ENCODE measurements around the gene ETV3L. TPM values are rescaled to one million over a fixed set of nuclear protein-coding genes. Genes with fewer than 3 reads are reported as not detected.
A peak's percentile ranks its signal among the peaks of the same experiment; 100 is the strongest.

ETV3L gene
- total RNA-seq (not detected), polyA plus RNA-seq (not detected)

GRCh38 chr1:157099633-157100009 is at the start of gene ETV3L:
Gene ETV3L, minus strand, starts transcription at chr1:157099808. Its CDS starts 285 bp downstream, at chr1:157099523.
- Histone ChIP-seq H3K27me3 (ENCODE audit: control insufficient read depth, insufficient read depth, low read length) (no peaks in the 10 kb centered on the region), H3K4me3 (ENCODE audit: low read depth, low read length) (no peak within 1 kb of the TSS), H3K36me3 (ENCODE audit: control insufficient read depth, insufficient read depth, low read length) (no peaks in the 10 kb centered on the region), H3K27ac (ENCODE audit: insufficient read depth, low read length, poor library complexity, severe bottlenecking) (no peak within 1 kb of the TSS), H3K9me3 (ENCODE audit: control insufficient read depth in 2 of 2, low read length in 2 of 2) (no peaks in the 10 kb centered on the region), H3K4me1 (ENCODE audit: control insufficient read depth, insufficient read depth, low read length, poor library complexity, severe bottlenecking) (no peaks in the 10 kb centered on the region)
- Mint-ChIP-seq H3K36me3 (no peaks in the 10 kb centered on the region), H3K4me1 (no peaks in the 10 kb centered on the region), H3K9me3 (no peaks in the 10 kb centered on the region), H3K4me3 (no peak within 1 kb of the TSS), H3K27ac (no peak within 1 kb of the TSS), H3K27me3 (peaks cover 5% of the 10 kb centered on the region)
- ATAC-seq (ENCODE audit: low read depth in 2 of 2), result no peak
- DNase-seq, result no peak

DNA sequence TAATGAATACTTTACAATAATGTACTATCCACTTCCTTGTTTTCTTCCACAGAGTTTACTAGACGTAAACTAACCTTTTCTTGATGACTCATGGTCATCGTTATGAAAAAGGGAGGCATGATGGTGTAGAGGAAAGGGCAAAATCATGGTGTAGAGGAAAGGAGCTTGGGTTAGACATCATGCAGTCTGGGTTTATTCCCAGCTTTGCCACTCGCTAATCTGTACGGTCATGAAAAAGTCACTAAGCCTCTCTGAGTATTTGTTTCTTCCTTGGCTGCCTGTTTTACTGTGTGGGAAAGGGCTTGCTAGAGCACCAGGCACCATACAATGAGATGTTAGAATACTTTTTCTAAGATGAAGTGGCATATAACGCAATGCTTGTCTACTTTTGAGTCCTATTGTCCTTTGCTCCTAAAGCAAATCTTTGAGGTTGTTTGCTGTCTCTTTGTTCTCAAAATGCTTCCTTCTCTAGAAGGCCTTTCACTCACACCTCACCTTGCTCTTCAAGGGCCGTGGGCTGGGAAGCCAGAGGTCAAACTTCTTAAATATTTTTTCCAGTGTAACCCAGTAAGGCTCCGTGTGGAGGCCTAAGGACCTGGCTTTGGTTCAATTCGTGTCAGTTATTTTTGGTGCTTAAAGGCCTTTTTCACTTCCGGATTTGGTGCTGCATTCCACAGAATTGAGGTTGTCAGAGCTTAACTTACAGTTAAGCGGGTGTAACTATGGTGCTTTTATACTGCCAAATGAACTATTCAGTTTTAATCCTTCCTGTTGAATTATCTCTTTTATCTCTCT is 48.5 kb upstream of the ETV3L start:
- Histone ChIP-seq H3K4me1 (ENCODE audit: control insufficient read depth, insufficient read depth, low read length, poor library complexity, severe bottlenecking) (no peaks in the 10 kb centered on the region), H3K4me3 (ENCODE audit: low read depth, low read length) (no peak overlapping the region), H3K27me3 (ENCODE audit: control insufficient read depth, insufficient read depth, low read length) (peaks cover 13% of the 10 kb centered on the region), H3K9me3 (ENCODE audit: control insufficient read depth in 2 of 2, low read length in 2 of 2) (no peaks in the 10 kb centered on the region), H3K36me3 (ENCODE audit: control insufficient read depth, insufficient read depth, low read length) (no peaks in the 10 kb centered on the region), H3K27ac (ENCODE audit: insufficient read depth, low read length, poor library complexity, severe bottlenecking) (no peak overlapping the region)
- ATAC-seq (ENCODE audit: low read depth in 2 of 2) (no peak), DNase-seq (no peak)
- H3K9me3 Mint-ChIP-seq, result no peaks in the 10 kb centered on the region
- H3K4me1 Mint-ChIP-seq, result peaks cover 0 to 7% (median 6%) of the 10 kb centered on the region in 4 donors
- H3K36me3 Mint-ChIP-seq, result no peaks in the 10 kb centered on the region
- H3K27me3 Mint-ChIP-seq, result peaks cover 31% of the 10 kb centered on the region
- H3K4me3 Mint-ChIP-seq, result peak overlapping the region in 1 of 4 donors; percentile 34
- H3K27ac Mint-ChIP-seq, result peak overlapping the region in 1 of 3 donors; percentile 26

GRCh38 chr1:157147037-157147436 is 47.4 kb upstream of the ETV3L start:
- Mint-ChIP-seq H3K4me3 (no peak overlapping the region), H3K36me3 (no peaks in the 10 kb centered on the region), H3K27ac (no peak overlapping the region), H3K27me3 (peaks cover 31% of the 10 kb centered on the region), H3K4me1 (peaks cover 0 to 7% (median 6%) of the 10 kb centered on the region in 4 donors), H3K9me3 (no peaks in the 10 kb centered on the region)
- H3K27me3 ChIP-seq (ENCODE audit: control insufficient read depth, insufficient read depth, low read length), result peaks cover 13% of the 10 kb centered on the region
- ATAC-seq (ENCODE audit: low read depth in 2 of 2) (no peak), DNase-seq (no peak)
- no peaks in the 10 kb centered on the region for H3K36me3 ChIP-seq (ENCODE audit: control insufficient read depth, insufficient read depth, low read length)
- H3K27ac ChIP-seq (ENCODE audit: insufficient read depth, low read length, poor library complexity, severe bottlenecking), result no peak overlapping the region
- no peaks in the 10 kb centered on the region for H3K4me1 ChIP-seq (ENCODE audit: control insufficient read depth, insufficient read depth, low read length, poor library complexity, severe bottlenecking)
- H3K9me3 ChIP-seq (ENCODE audit: control insufficient read depth in 2 of 2, low read length in 2 of 2), result no peaks in the 10 kb centered on the region
- H3K4me3 ChIP-seq (ENCODE audit: low read depth, low read length), result no peak overlapping the region

DNA sequence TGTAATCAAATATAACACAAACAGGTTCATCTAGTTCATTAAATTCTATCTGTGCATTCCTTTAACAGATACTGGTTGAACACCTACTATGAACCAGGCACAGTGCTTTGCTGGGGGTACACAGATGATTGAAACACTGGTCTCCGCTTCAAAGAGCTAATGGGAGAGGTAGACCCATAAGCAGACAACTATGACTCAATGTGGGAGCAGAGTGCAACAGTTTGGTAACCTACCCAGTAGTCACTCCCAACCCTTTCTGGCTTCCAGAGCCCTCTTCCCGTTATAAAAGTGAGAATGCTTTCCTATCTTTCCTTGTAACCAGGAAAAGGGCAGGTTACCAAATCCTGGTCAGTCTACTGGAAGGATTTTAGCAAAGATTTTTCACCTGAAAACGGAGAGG is 46.6 kb upstream of the ETV3L start:
- no peak overlapping the region for H3K27ac ChIP-seq (ENCODE audit: insufficient read depth, low read length, poor library complexity, severe bottlenecking)
- Mint-ChIP-seq H3K4me3 (no peak overlapping the region), H3K27ac (no peak overlapping the region), H3K36me3 (no peaks in the 10 kb centered on the region), H3K27me3 (peaks cover 26% of the 10 kb centered on the region), H3K9me3 (no peaks in the 10 kb centered on the region), H3K4me1 (peaks cover 0 to 7% (median 5%) of the 10 kb centered on the region in 4 donors)
- no peak for ATAC-seq (ENCODE audit: low read depth in 2 of 2)
- no peak overlapping the region for H3K4me3 ChIP-seq (ENCODE audit: low read depth, low read length)
- H3K4me1 ChIP-seq (ENCODE audit: control insufficient read depth, insufficient read depth, low read length, poor library complexity, severe bottlenecking), result no peaks in the 10 kb centered on the region
- no peaks in the 10 kb centered on the region for H3K36me3 ChIP-seq (ENCODE audit: control insufficient read depth, insufficient read depth, low read length)
- peaks cover 13% of the 10 kb centered on the region for H3K27me3 ChIP-seq (ENCODE audit: control insufficient read depth, insufficient read depth, low read length)
- no peak for DNase-seq
- no peaks in the 10 kb centered on the region for H3K9me3 ChIP-seq (ENCODE audit: control insufficient read depth in 2 of 2, low read length in 2 of 2)

DNA sequence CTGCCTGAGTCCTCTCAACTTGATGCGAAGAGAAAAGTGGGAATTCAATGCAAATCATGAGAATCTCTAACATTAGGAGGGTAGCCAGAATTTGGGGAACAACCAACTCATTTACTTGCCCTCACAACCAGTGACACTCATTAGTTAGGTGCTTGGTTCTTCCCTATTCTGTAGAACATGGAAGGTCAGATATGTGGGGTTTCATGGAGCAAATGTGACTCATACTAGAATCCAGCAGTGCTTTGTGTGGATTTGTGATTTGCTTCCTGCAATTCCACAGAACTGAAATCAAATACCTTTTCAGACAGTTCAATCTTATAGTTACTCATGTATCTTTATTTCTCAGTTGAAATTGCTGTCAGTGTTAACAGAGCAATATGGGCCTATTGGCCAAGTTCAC is 45.5 kb upstream of the ETV3L start:
- no peaks in the 10 kb centered on the region for H3K9me3 Mint-ChIP-seq
- H3K27ac Mint-ChIP-seq, result no peak overlapping the region
- Histone ChIP-seq H3K27ac (ENCODE audit: insufficient read depth, low read length, poor library complexity, severe bottlenecking) (no peak overlapping the region), H3K36me3 (ENCODE audit: control insufficient read depth, insufficient read depth, low read length) (no peaks in the 10 kb centered on the region), H3K4me1 (ENCODE audit: control insufficient read depth, insufficient read depth, low read length, poor library complexity, severe bottlenecking) (no peaks in the 10 kb centered on the region), H3K9me3 (ENCODE audit: control insufficient read depth in 2 of 2, low read length in 2 of 2) (no peaks in the 10 kb centered on the region), H3K27me3 (ENCODE audit: control insufficient read depth, insufficient read depth, low read length) (peaks cover 13% of the 10 kb centered on the region), H3K4me3 (ENCODE audit: low read depth, low read length) (no peak overlapping the region)
- peaks cover 22% of the 10 kb centered on the region for H3K27me3 Mint-ChIP-seq
- peaks cover 0 to 10% (median 3%) of the 10 kb centered on the region in 4 donors for H3K4me1 Mint-ChIP-seq
- DNase-seq (no peak), ATAC-seq (ENCODE audit: low read depth in 2 of 2) (no peak)
- no peaks in the 10 kb centered on the region for H3K36me3 Mint-ChIP-seq
- no peak overlapping the region for H3K4me3 Mint-ChIP-seq

GRCh38 chr1:157144509-157144908 is 44.9 kb upstream of the ETV3L start:
- H3K27me3 Mint-ChIP-seq, result peaks cover 22% of the 10 kb centered on the region
- no peaks in the 10 kb centered on the region for H3K9me3 Mint-ChIP-seq
- H3K27me3 ChIP-seq (ENCODE audit: control insufficient read depth, insufficient read depth, low read length), result peaks cover 13% of the 10 kb centered on the region
- ATAC-seq (ENCODE audit: low read depth in 2 of 2) (no peak), DNase-seq (no peak)
- H3K27ac Mint-ChIP-seq, result no peak overlapping the region
- no peaks in the 10 kb centered on the region for H3K36me3 Mint-ChIP-seq
- no peak overlapping the region for H3K4me3 Mint-ChIP-seq
- peaks cover 3 to 16% (median 5%) of the 10 kb centered on the region in 4 donors for H3K4me1 Mint-ChIP-seq
- H3K4me1 ChIP-seq (ENCODE audit: control insufficient read depth, insufficient read depth, low read length, poor library complexity, severe bottlenecking), result no peaks in the 10 kb centered on the region
- no peaks in the 10 kb centered on the region for H3K36me3 ChIP-seq (ENCODE audit: control insufficient read depth, insufficient read depth, low read length)
- no peaks in the 10 kb centered on the region for H3K9me3 ChIP-seq (ENCODE audit: control insufficient read depth in 2 of 2, low read length in 2 of 2)
- H3K27ac ChIP-seq (ENCODE audit: insufficient read depth, low read length, poor library complexity, severe bottlenecking), result no peak overlapping the region
- no peak overlapping the region for H3K4me3 ChIP-seq (ENCODE audit: low read depth, low read length)

DNA sequence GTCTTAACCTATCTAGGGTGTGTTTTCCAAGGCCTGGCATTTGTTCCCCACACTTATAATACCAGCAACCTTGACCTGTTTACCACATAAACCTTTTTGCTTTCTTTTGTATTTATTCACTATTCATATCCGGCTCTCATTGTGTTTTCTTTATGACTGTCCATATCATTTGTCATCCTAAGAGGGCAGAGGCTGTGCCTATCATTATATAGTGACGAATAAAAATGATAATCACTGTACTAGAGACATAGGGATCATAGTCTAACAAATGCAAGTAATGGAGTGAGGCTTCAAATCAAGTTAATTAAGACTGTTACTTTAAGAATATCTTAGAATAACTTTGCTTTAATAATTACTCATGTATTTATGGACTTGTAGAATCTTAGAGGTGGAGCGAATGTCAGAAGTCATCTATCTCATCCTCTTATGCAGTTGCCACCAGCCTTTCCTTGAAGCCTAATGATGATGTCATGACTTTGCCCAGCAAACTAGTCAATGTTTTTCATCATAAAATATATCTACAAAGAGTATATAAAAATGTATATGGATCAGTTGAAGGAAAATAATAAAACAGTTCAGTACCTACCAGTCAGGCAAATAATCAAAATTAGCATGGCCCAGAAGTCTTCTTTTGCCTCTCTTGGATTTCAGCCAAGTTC is 43.3 kb upstream of the ETV3L start:
- H3K4me3 ChIP-seq (ENCODE audit: low read depth, low read length), result no peak overlapping the region
- Mint-ChIP-seq H3K27ac (no peak overlapping the region), H3K4me1 (peaks cover 10 to 24% (median 13%) of the 10 kb centered on the region in 4 donors), H3K4me3 (peak overlapping the region in 1 of 4 donors; percentile 62), H3K36me3 (no peaks in the 10 kb centered on the region), H3K9me3 (no peaks in the 10 kb centered on the region), H3K27me3 (peaks cover 22% of the 10 kb centered on the region)
- no peaks in the 10 kb centered on the region for H3K36me3 ChIP-seq (ENCODE audit: control insufficient read depth, insufficient read depth, low read length)
- no peaks in the 10 kb centered on the region for H3K9me3 ChIP-seq (ENCODE audit: control insufficient read depth in 2 of 2, low read length in 2 of 2)
- H3K27ac ChIP-seq (ENCODE audit: insufficient read depth, low read length, poor library complexity, severe bottlenecking), result no peak overlapping the region
- no peak for ATAC-seq (ENCODE audit: low read depth in 2 of 2)
- H3K4me1 ChIP-seq (ENCODE audit: control insufficient read depth, insufficient read depth, low read length, poor library complexity, severe bottlenecking), result peaks cover 10% of the 10 kb centered on the region
- peaks cover 11% of the 10 kb centered on the region for H3K27me3 ChIP-seq (ENCODE audit: control insufficient read depth, insufficient read depth, low read length)
- DNase-seq, result no peak

All from CD4-positive, CD25-positive, alpha-beta regulatory T cell (primary cell).